ENCODE data around the gene ZNF497. TPM values are rescaled to one million over a fixed set of nuclear protein-coding genes. Genes with fewer than 3 reads are reported as not detected.

Gene ZNF497
- total and polyA plus RNA-seq, 10 of the 15 experiments (the other 5 are each of a cell fraction or from before 2014, with no cell fraction given): 0.09 to 0.82 (median 0.28) TPM

DNA sequence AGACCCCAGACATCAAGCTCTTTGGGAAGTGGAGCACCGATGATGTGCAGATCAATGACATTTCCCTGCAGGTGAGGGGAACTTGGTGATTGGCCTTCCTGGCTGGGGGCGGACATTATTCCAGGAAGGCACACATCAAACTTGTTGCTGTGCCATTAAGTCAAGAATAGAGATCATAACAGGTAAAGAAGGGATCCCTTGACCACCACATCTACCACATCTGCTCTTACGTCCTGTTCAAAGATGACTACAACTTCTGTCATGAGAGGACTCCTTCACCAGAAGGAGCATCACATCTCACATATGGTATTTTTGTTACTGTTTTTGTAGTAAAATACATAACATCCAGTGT is 25.6 kb upstream of the ZNF497 start (continued):
- TF ChIP-seq BCLAF1 (IDR thresholded peaks at IDR 0.05) (no peak), RAD21 (IDR thresholded peaks at IDR 0.05; ENCODE audit: insufficient read depth, low read depth, low read length) (no peak), TCF12 (IDR thresholded peaks at IDR 0.05; ENCODE audit: low read depth, low read length) (no peak), CBX5 (IDR thresholded peaks at IDR 0.05; ENCODE audit: low read depth) (no peak), PAX5 (IDR thresholded peaks at IDR 0.05; ENCODE audit: borderline replicate concordance, low read depth, low read length) (no peak)

GRCh38 chr19:58387338-58388174 is 25.0 kb upstream of the ZNF497 start:
- CTCF ChIA-PET: interaction anchor here (0.6 kb wide), 1 partner anchor 56 kb away, joined by 3 read pairs; no protein-coding TSS in a partner anchor
- Histone ChIP-seq H3K4me1 (ENCODE audit: control insufficient read depth, insufficient read depth, low read length) (peaks cover 10% of the 10 kb centered on the region), H3K27me3 (replicated peaks in 1 of 2; ENCODE audit: control insufficient read depth in 2 of 2, insufficient read depth in 2 of 2, low read length in 1 of 2) (no peaks in the 10 kb centered on the region), H3K4me3 (peak overlapping the region; percentile 97), H3K9ac (ENCODE audit: control insufficient read depth, insufficient read depth, low read length) (peak overlapping the region; percentile 96), H3K9me3 (replicated peaks; ENCODE audit: control insufficient read depth, insufficient read depth, low read length) (no peaks in the 10 kb centered on the region), H3K79me2 (ENCODE audit: control insufficient read depth, insufficient read depth, low read length) (peaks cover 44% of the 10 kb centered on the region), H3K36me3 (ENCODE audit: control insufficient read depth in 2 of 2, insufficient read depth in 2 of 2, low read length in 1 of 2) (peaks cover 2 to 14% of the 10 kb centered on the region in 2 experiments), H2AFZ (ENCODE audit: control insufficient read depth, low read depth, low read length) (peak overlapping the region; percentile 16; the same call in 1 of the 2 replicates), H3K4me2 (ENCODE audit: control insufficient read depth, insufficient read depth) (peak overlapping the region; percentile 88), H3K27ac (ENCODE audit: control insufficient read depth, insufficient read depth) (peak overlapping the region; percentile 97), H4K20me1 (ENCODE audit: control insufficient read depth, insufficient read depth) (peaks cover 1% of the 10 kb centered on the region; the same call in 1 of the 2 replicates)
- in situ Hi-C loops (cut with MboI) (no loop called here), intact Hi-C loops (cut with micrococcal nuclease; ENCODE audit: unreplicated experiment) (no loop called here)
- RAD21 ChIA-PET (ENCODE audit: unreplicated experiment): interaction anchor here (1.0 kb wide), 1 partner anchor 21 kb away, joined by 3 read pairs; the partner anchor contains the start of gene ZNF584
- POLR2A ChIA-PET: interaction anchor here (0.6 kb wide), 2 partner anchors 20 to 61 kb away, joined by 3 read pairs; no protein-coding TSS in a partner anchor
- TSS peak; percentile 75 for BruUV-seq (replicated peaks)
- ATAC-seq (no peak), DNase-seq (ENCODE audit: low read depth, low spot score) (no peak), FAIRE-seq (no peak)
- SMC1A ChIA-PET (ENCODE audit: uncharacterized antibody, unreplicated experiment): interaction anchor here (1.8 kb wide), 1 partner anchor 25 kb away, joined by 5 read pairs; the partner anchor contains the start of gene ZNF497
- 2% methylated on average over 39 of the region's 39 CpGs for WGBS (ENCODE audit: insufficient coverage, insufficient replicate concordance, low lambda C conversion rate, missing lambda C conversion rate)
- TF ChIP-seq NFIC (IDR thresholded peaks at IDR 0.05; ENCODE audit: low read depth, low read length) (0 out of 2 replicates have a peak, but pooled peaks have one; percentile 9), E4F1 (IDR thresholded peaks at IDR 0.05; ENCODE audit: borderline replicate concordance, partially characterized antibody) (no peak), RELB (IDR thresholded peaks at IDR 0.05; ENCODE audit: low read depth) (0 out of 2 replicates have a peak, but pooled peaks have one; percentile 29)
- TF ChIP-seq, protein P1, sequence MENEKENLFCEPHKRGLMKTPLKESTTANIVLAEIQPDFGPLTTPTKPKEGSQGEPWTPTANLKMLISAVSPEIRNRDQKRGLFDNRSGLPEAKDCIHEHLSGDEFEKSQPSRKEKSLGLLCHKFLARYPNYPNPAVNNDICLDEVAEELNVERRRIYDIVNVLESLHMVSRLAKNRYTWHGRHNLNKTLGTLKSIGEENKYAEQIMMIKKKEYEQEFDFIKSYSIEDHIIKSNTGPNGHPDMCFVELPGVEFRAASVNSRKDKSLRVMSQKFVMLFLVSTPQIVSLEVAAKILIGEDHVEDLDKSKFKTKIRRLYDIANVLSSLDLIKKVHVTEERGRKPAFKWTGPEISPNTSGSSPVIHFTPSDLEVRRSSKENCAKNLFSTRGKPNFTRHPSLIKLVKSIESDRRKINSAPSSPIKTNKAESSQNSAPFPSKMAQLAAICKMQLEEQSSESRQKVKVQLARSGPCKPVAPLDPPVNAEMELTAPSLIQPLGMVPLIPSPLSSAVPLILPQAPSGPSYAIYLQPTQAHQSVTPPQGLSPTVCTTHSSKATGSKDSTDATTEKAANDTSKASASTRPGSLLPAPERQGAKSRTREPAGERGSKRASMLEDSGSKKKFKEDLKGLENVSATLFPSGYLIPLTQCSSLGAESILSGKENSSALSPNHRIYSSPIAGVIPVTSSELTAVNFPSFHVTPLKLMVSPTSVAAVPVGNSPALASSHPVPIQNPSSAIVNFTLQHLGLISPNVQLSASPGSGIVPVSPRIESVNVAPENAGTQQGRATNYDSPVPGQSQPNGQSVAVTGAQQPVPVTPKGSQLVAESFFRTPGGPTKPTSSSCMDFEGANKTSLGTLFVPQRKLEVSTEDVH (IDR thresholded peaks at IDR 0.05; ENCODE audit: low read depth, partially characterized antibody): peak; percentile 9

Measured in GM12878 (cell line).